Naive thymus-derived CD4-positive, alpha-beta T cell (primary cell): ENCODE measurements around the gene SNX25. TPM values are rescaled to one million over a fixed set of nuclear protein-coding genes. Genes with fewer than 3 reads are reported as not detected.

Source experiments
- ATAC-seq: fragments of 150-1000 bp; cut with Tn5 transposase; 2 replicates; pipeline ENCODE4 v1.10.0; 2021; ENCODE audit warnings: mild to moderate bottlenecking, moderate library complexity
- CTCF ChIA-PET: fragments of 350-600 bp; sonication (Branson Sonifier 250); formaldehyde crosslinking; loops from one replicate; lab custom pipeline; 2021; ENCODE audit warnings: antibody characterized with exemption; lab: Charles Lee
- POLR2A ChIA-PET: fragments of 350-600 bp; sonication (Branson Sonifier 250); formaldehyde crosslinking; loops from one replicate; lab custom pipeline; 2021; ENCODE audit warnings: antibody characterized with exemption, inconsistent platforms; lab: Charles Lee
- DNase-seq, 9 donors: peaks; one replicate each; pipeline versions ENCODE4 v3.0.0 to v3.0.0-alpha.2; 2020 to 2022; ENCODE audit warnings: mixed read lengths in 1 of 9
- H3K27ac ChIP-seq: one replicate; pipeline ENCODE4 v1.7.0; 2013; ENCODE audit warnings: mild to moderate bottlenecking, low read depth, low read length, moderate library complexity
- H3K27me3 ChIP-seq, 2 donors: one replicate each; pipeline ENCODE4 v1.7.0; 2013; ENCODE audit warnings: low read length in 2 of 2, mild to moderate bottlenecking in 2 of 2, moderate library complexity in 2 of 2; ENCODE audit not compliant: control insufficient read depth in 2 of 2, insufficient read depth in 2 of 2
- H3K36me3 ChIP-seq, 3 experiments: 1 replicate in 2 of 3; 2 replicates in 1 of 3; pipeline ENCODE4 v1.7.0; 2013; ENCODE audit warnings: low read length in 3 of 3, mild to moderate bottlenecking in 3 of 3, moderate library complexity in 1 of 3; ENCODE audit not compliant: insufficient read depth in 3 of 3, control insufficient read depth in 2 of 3
- H3K4me1 ChIP-seq, 2 donors: one replicate each; pipeline ENCODE4 v1.7.0; 2013; ENCODE audit warnings: low read length in 2 of 2, mild to moderate bottlenecking in 2 of 2, moderate library complexity in 1 of 2; ENCODE audit not compliant: control insufficient read depth in 2 of 2, insufficient read depth in 2 of 2
- H3K4me3 ChIP-seq: 2 replicates; pipeline ENCODE4 v1.7.0; 2013; ENCODE audit warnings: mild to moderate bottlenecking, low read length
- H3K9me3 ChIP-seq, 3 experiments: 1 replicate in 2 of 3; 2 replicates in 1 of 3; pipeline ENCODE4 v1.7.0; 2013; ENCODE audit warnings: low read length in 3 of 3; ENCODE audit not compliant: control insufficient read depth in 2 of 3
- H3K27ac Mint-ChIP-seq, 9 donors: one replicate each; pipeline ENCODE4 v1.8.0; 2020 to 2022; ENCODE audit warnings: mixed read lengths in 9 of 9, mild to moderate bottlenecking in 8 of 9, moderate library complexity in 5 of 9, inconsistent platforms in 2 of 9
- H3K27me3 Mint-ChIP-seq, 5 donors: one replicate each; pipeline ENCODE4 v1.8.0; 2021 to 2022; ENCODE audit warnings: mixed read lengths in 5 of 5, mild to moderate bottlenecking in 1 of 5
- H3K36me3 Mint-ChIP-seq, 5 donors: one replicate each; pipeline ENCODE4 v1.8.0; 2020 to 2022; ENCODE audit warnings: mixed read lengths in 5 of 5, mild to moderate bottlenecking in 3 of 5, inconsistent platforms in 1 of 5
- H3K4me1 Mint-ChIP-seq, 7 donors: one replicate each; pipeline ENCODE4 v1.8.0; 2020 to 2022; ENCODE audit warnings: mixed read lengths in 7 of 7, mild to moderate bottlenecking in 3 of 7, inconsistent platforms in 1 of 7
- H3K4me3 Mint-ChIP-seq, 10 donors: one replicate each; pipeline ENCODE4 v1.8.0; 2020 to 2022; ENCODE audit warnings: mild to moderate bottlenecking in 10 of 10, mixed read lengths in 10 of 10, moderate library complexity in 6 of 10, inconsistent platforms in 2 of 10
- H3K9me3 Mint-ChIP-seq, 11 donors: one replicate each; pipeline ENCODE4 v1.8.0; 2020 to 2022; ENCODE audit warnings: mixed read lengths in 11 of 11, mild to moderate bottlenecking in 4 of 11, inconsistent platforms in 1 of 11, moderate library complexity in 1 of 11
- intact Hi-C, 2 donors: fragments of 100-400 bp; cut with micrococcal nuclease; formaldehyde crosslinking; loops; one replicate each; pipeline ENCODE4 v1.15.1; 2023
- polyA plus RNA-seq, 2 donors: library from polyadenylated mRNA; unstranded; fragments of 300-500 nt; fragmentation: Illumina TruSeq; gene quantifications; one replicate each; pipeline ENCODE4 v1.2.3, GENCODE V29; 2021
- total RNA-seq, 6 experiments: library from RNA in 5 of 6; stranded (reverse) in 5 of 6; gene quantifications; 1 replicate in 5 of 6; 2 replicates in 1 of 6; pipeline ENCODE4 v1.2.3 and lab custom pipeline; 2021 to 2026

Gene SNX25
- total and polyA plus RNA-seq, 7 experiments from 2014 or later = 3.9 to 18.9 (median 9.8) TPM

GRCh38 chr4:185290018-185290607 is 80.7 kb downstream of the SNX25 start:
- H3K9me3 Mint-ChIP-seq = peaks cover 0 to 4% (median 0%) of the 10 kb centered on the region in 11 donors
- ChIA-PET POLR2A (no interaction called here), CTCF (no interaction called here)
- no peak overlapping the region for H3K4me3 Mint-ChIP-seq
- H3K27ac ChIP-seq = no peak overlapping the region
- H3K9me3 ChIP-seq = no peaks in the 10 kb centered on the region
- H3K27me3 Mint-ChIP-seq = no peaks in the 10 kb centered on the region
- H3K4me1 Mint-ChIP-seq = no peaks in the 10 kb centered on the region
- no peaks in the 10 kb centered on the region for H3K27me3 ChIP-seq
- H3K36me3 Mint-ChIP-seq = peaks cover 14 to 71% (median 52%) of the 10 kb centered on the region in 5 donors
- H3K27ac Mint-ChIP-seq = peak overlapping the region in 1 of 9 donors; percentile 10
- no peak overlapping the region for H3K4me3 ChIP-seq
- intact Hi-C loops = no loop called here
- peaks cover 0 to 13% (median 0%) of the 10 kb centered on the region in 3 experiments for H3K36me3 ChIP-seq
- H3K4me1 ChIP-seq = no peaks in the 10 kb centered on the region
- DNase-seq = no peak
- no peak for ATAC-seq

GRCh38 chr4:185290656-185291055 is 81.3 kb downstream of the SNX25 start:
- POLR2A ChIA-PET = no interaction called here
- Histone ChIP-seq H3K4me3 (no peak overlapping the region), H3K9me3 (no peaks in the 10 kb centered on the region), H3K27ac (no peak overlapping the region), H3K27me3 (no peaks in the 10 kb centered on the region), H3K4me1 (no peaks in the 10 kb centered on the region), H3K36me3 (peaks cover 0 to 13% (median 0%) of the 10 kb centered on the region in 3 experiments)
- H3K4me1 Mint-ChIP-seq = no peaks in the 10 kb centered on the region
- DNase-seq = no peak
- no peak overlapping the region for H3K27ac Mint-ChIP-seq
- H3K4me3 Mint-ChIP-seq = no peak overlapping the region
- H3K36me3 Mint-ChIP-seq = peaks cover 14 to 70% (median 52%) of the 10 kb centered on the region in 5 donors
- CTCF ChIA-PET = no interaction called here
- H3K27me3 Mint-ChIP-seq = no peaks in the 10 kb centered on the region
- intact Hi-C loops = no loop called here
- no peak for ATAC-seq
- peaks cover 0 to 4% (median 0%) of the 10 kb centered on the region in 11 donors for H3K9me3 Mint-ChIP-seq

GRCh38 chr4:185293202-185293601 is 83.8 kb downstream of the SNX25 start:
- no peak for DNase-seq
- H3K27ac ChIP-seq = no peak overlapping the region
- H3K4me1 ChIP-seq = no peaks in the 10 kb centered on the region
- no peaks in the 10 kb centered on the region for H3K9me3 ChIP-seq
- no peak overlapping the region for H3K4me3 ChIP-seq
- H3K27ac Mint-ChIP-seq = no peak overlapping the region
- POLR2A ChIA-PET = no interaction called here
- no peaks in the 10 kb centered on the region for H3K27me3 Mint-ChIP-seq
- no peaks in the 10 kb centered on the region for H3K27me3 ChIP-seq
- intact Hi-C loops = no loop called here
- peaks cover 0 to 13% (median 0%) of the 10 kb centered on the region in 3 experiments for H3K36me3 ChIP-seq
- peaks cover 17 to 72% (median 64%) of the 10 kb centered on the region in 5 donors for H3K36me3 Mint-ChIP-seq
- peaks cover 0 to 4% (median 0%) of the 10 kb centered on the region in 11 donors for H3K9me3 Mint-ChIP-seq
- ATAC-seq = no peak
- no peak overlapping the region for H3K4me3 Mint-ChIP-seq
- H3K4me1 Mint-ChIP-seq = no peaks in the 10 kb centered on the region
- CTCF ChIA-PET = no interaction called here

- Histone ChIP-seq H3K9me3 (no peaks in the 10 kb centered on the region), H3K4me1 (no peaks in the 10 kb centered on the region), H3K27ac (no peak overlapping the region), H3K4me3 (no peak overlapping the region), H3K36me3 (peaks cover 0 to 5% (median 0%) of the 10 kb centered on the region in 3 experiments), H3K27me3 (no peaks in the 10 kb centered on the region)
- Mint-ChIP-seq H3K9me3 (peaks cover 0 to 4% (median 0%) of the 10 kb centered on the region in 11 donors), H3K4me3 (no peak overlapping the region), H3K27me3 (no peaks in the 10 kb centered on the region), H3K27ac (no peak overlapping the region), H3K36me3 (peaks cover 4 to 51% (median 36%) of the 10 kb centered on the region in 5 donors), H3K4me1 (no peaks in the 10 kb centered on the region)
- no peak for DNase-seq
- no peak for ATAC-seq
- CTCF ChIA-PET = no interaction called here
- POLR2A ChIA-PET = interaction anchor here (0.7 kb wide), 1 partner anchor 99 kb away, joined by 4 read pairs; no protein-coding TSS in a partner anchor
- intact Hi-C loops = no loop called here
These were observed 87.5 kb downstream of the SNX25 start for GRCh38 chr4:185296665-185297460.

GRCh38 chr4:185298728-185299430 is 89.5 kb downstream of the SNX25 start:
- CTCF ChIA-PET = no interaction called here
- intact Hi-C loops = no loop called here
- no peaks in the 10 kb centered on the region for H3K27me3 Mint-ChIP-seq
- DNase-seq (no peak), ATAC-seq (no peak)
- H3K4me1 Mint-ChIP-seq = no peaks in the 10 kb centered on the region
- H3K4me3 Mint-ChIP-seq = no peak overlapping the region
- Histone ChIP-seq H3K9me3 (no peaks in the 10 kb centered on the region), H3K27ac (no peak overlapping the region), H3K4me1 (no peaks in the 10 kb centered on the region), H3K36me3 (peaks cover 0 to 4% (median 0%) of the 10 kb centered on the region in 3 experiments), H3K4me3 (no peak overlapping the region), H3K27me3 (no peaks in the 10 kb centered on the region)
- H3K27ac Mint-ChIP-seq = peak overlapping the region in 1 of 9 donors; percentile 12
- POLR2A ChIA-PET = no interaction called here
- H3K9me3 Mint-ChIP-seq = no peaks in the 10 kb centered on the region
- peaks cover 0 to 41% (median 23%) of the 10 kb centered on the region in 5 donors for H3K36me3 Mint-ChIP-seq

GRCh38 chr4:185304541-185304940 is 95.1 kb downstream of the SNX25 start:
- ChIA-PET POLR2A (no interaction called here), CTCF (interaction anchor here (1.3 kb wide), 1 partner anchor 120 kb away, joined by 3 read pairs; no protein-coding TSS in a partner anchor)
- H3K4me3 ChIP-seq = no peak overlapping the region
- H3K36me3 ChIP-seq = no peaks in the 10 kb centered on the region
- peaks cover 0 to 11% (median 0%) of the 10 kb centered on the region in 7 donors for H3K4me1 Mint-ChIP-seq
- H3K27me3 Mint-ChIP-seq = no peaks in the 10 kb centered on the region
- H3K27ac ChIP-seq = no peak overlapping the region
- peak overlapping the region in 1 of 9 donors; percentile 75 for H3K27ac Mint-ChIP-seq
- H3K4me1 ChIP-seq = no peaks in the 10 kb centered on the region
- peaks cover 0 to 24% (median 16%) of the 10 kb centered on the region in 5 donors for H3K36me3 Mint-ChIP-seq
- H3K9me3 ChIP-seq = no peaks in the 10 kb centered on the region
- no peaks in the 10 kb centered on the region for H3K9me3 Mint-ChIP-seq
- ATAC-seq (no peak), DNase-seq (no peak)
- intact Hi-C loops = no loop called here
- no peaks in the 10 kb centered on the region for H3K27me3 ChIP-seq
- H3K4me3 Mint-ChIP-seq = no peak overlapping the region
